ENCODE results near the gene ENO1. TPM values are rescaled to one million over a fixed set of nuclear protein-coding genes. Genes with fewer than 3 reads are reported as not detected.

Gene ENO1
- total RNA-seq, 1 donor from 2014 or later = 124 TPM

- Histone ChIP-seq H3K4me1 (peaks cover 18% of the 10 kb centered on the region), H3K36me3 (no peaks in the 10 kb centered on the region), H3K9me3 (replicated peaks) (no peaks in the 10 kb centered on the region), H3K27ac (replicated peaks) (no peak overlapping the region), H3K27me3 (ENCODE audit: low read depth) (no peaks in the 10 kb centered on the region), H3K4me3 (no peak overlapping the region)
- intact Hi-C loops (cut with micrococcal nuclease) = no loop called here
- no peak for TF ChIP-seq CTCF (IDR thresholded peaks at IDR 0.05; ENCODE audit: borderline replicate concordance)
- DNase-seq = no peak
These were observed 27.4 kb downstream of the ENO1 start for GRCh38 chr1:8851060-8851459.

- peak overlapping the region; percentile 10 for H3K4me3 ChIP-seq
- H3K27me3 ChIP-seq (ENCODE audit: low read depth) = no peaks in the 10 kb centered on the region
- H3K4me1 ChIP-seq = peaks cover 32% of the 10 kb centered on the region
- no peaks in the 10 kb centered on the region for H3K9me3 ChIP-seq (replicated peaks)
- TF ChIP-seq CTCF (IDR thresholded peaks at IDR 0.05; ENCODE audit: borderline replicate concordance) = peak; percentile 93
- peak; percentile 92 for DNase-seq
- H3K27ac ChIP-seq (replicated peaks) = peak overlapping the region; percentile 64
- intact Hi-C loops (cut with micrococcal nuclease) = no loop called here
- H3K36me3 ChIP-seq = no peaks in the 10 kb centered on the region
These were observed 29.7 kb downstream of the ENO1 start for GRCh38 chr1:8848663-8849386.

- TF ChIP-seq CTCF (IDR thresholded peaks at IDR 0.05; ENCODE audit: borderline replicate concordance) = no peak
- no peak overlapping the region for H3K27ac ChIP-seq (replicated peaks)
- no peak overlapping the region for H3K4me3 ChIP-seq
- DNase-seq = no peak
- no peaks in the 10 kb centered on the region for H3K27me3 ChIP-seq (ENCODE audit: low read depth)
- no peaks in the 10 kb centered on the region for H3K9me3 ChIP-seq (replicated peaks)
- H3K36me3 ChIP-seq = no peaks in the 10 kb centered on the region
- intact Hi-C loops (cut with micrococcal nuclease) = no loop called here
- peaks cover 32% of the 10 kb centered on the region for H3K4me1 ChIP-seq
These were observed 30.5 kb downstream of the ENO1 start for GRCh38 chr1:8847990-8848389.

- Histone ChIP-seq H3K9me3 (replicated peaks) (no peaks in the 10 kb centered on the region), H3K27me3 (ENCODE audit: low read depth) (no peaks in the 10 kb centered on the region), H3K4me3 (no peak overlapping the region), H3K4me1 (peaks cover 32% of the 10 kb centered on the region), H3K36me3 (no peaks in the 10 kb centered on the region), H3K27ac (replicated peaks) (no peak overlapping the region)
- intact Hi-C loops (cut with micrococcal nuclease) = no loop called here
- TF ChIP-seq CTCF (IDR thresholded peaks at IDR 0.05; ENCODE audit: borderline replicate concordance) = no peak
- no peak for DNase-seq
These were observed 32.2 kb downstream of the ENO1 start for GRCh38 chr1:8846263-8846662.

GRCh38 chr1:8845104-8846097, 33.1 kb downstream of the ENO1 start:
- intact Hi-C loops (cut with micrococcal nuclease) = no loop called here
- no peak for TF ChIP-seq CTCF (IDR thresholded peaks at IDR 0.05; ENCODE audit: borderline replicate concordance)
- Histone ChIP-seq H3K36me3 (no peaks in the 10 kb centered on the region), H3K4me1 (peaks cover 32% of the 10 kb centered on the region), H3K9me3 (replicated peaks) (no peaks in the 10 kb centered on the region), H3K4me3 (no peak overlapping the region), H3K27me3 (ENCODE audit: low read depth) (no peaks in the 10 kb centered on the region), H3K27ac (replicated peaks) (peak overlapping the region; percentile 42)
- no peak for DNase-seq
